HepG2 (cell line): ENCODE data around the gene PPFIA3. TPM values are rescaled to one million over a fixed set of nuclear protein-coding genes. Genes with fewer than 3 reads are reported as not detected.

Experiments used
- ASH2L ChIP-seq: fragments of 300-600, 200-600 bp; sonication (generic); IDR thresholded peaks from 2 replicates; pipeline ENCODE4 v1.7.0; 2017; ENCODE audit warnings: low read depth, mild to moderate bottlenecking, moderate library complexity, mixed read lengths, low read length; ENCODE audit not compliant: insufficient read length
- ETV5 ChIP-seq: IDR thresholded peaks from 2 replicates; pipeline ENCODE4 v1.6.1; 2018; ENCODE audit warnings: missing biosample characterization, missing genetic modification reagents, inconsistent platforms, borderline replicate concordance
- HNRNPK ChIP-seq: fragments of 200-400 bp; formaldehyde crosslinking; IDR thresholded peaks from 2 replicates; pipeline ENCODE4 v1.6.1; 2018; ENCODE audit warnings: low read length, low read depth, moderate library complexity, mild to moderate bottlenecking; ENCODE audit not compliant: poor library complexity, severe bottlenecking
- HOXA3 ChIP-seq: sonication (generic); formaldehyde crosslinking; IDR thresholded peaks from 2 replicates; pipeline ENCODE4 v1.5.0; 2020; ENCODE audit warnings: missing genetic modification reagents
- ISL2 ChIP-seq: sonication (generic); formaldehyde crosslinking; IDR thresholded peaks from 2 replicates; pipeline ENCODE4 v1.5.0; 2020; ENCODE audit warnings: missing genetic modification reagents
- MZF1 ChIP-seq: sonication (generic); formaldehyde crosslinking; IDR thresholded peaks from 2 replicates; pipeline ENCODE4 v1.8.1; 2023; ENCODE audit warnings: mild to moderate bottlenecking, missing genetic modification reagents, borderline replicate concordance
- NCOA1 ChIP-seq: sonication (generic); formaldehyde crosslinking; IDR thresholded peaks from 2 replicates; pipeline ENCODE4 v1.9.0; 2021; ENCODE audit warnings: missing genetic modification reagents
- PPARG ChIP-seq: conservative IDR thresholded peaks from 2 replicates; pipeline ENCODE4 v1.6.1; 2016; ENCODE audit warnings: missing biosample characterization, missing genetic modification reagents
- ZNF230 ChIP-seq: sonication (generic); formaldehyde crosslinking; IDR thresholded peaks from 2 replicates; pipeline ENCODE4 v1.4.0; 2020; ENCODE audit warnings: mild to moderate bottlenecking, missing genetic modification reagents
- ZNF790 ChIP-seq: sonication (generic); formaldehyde crosslinking; IDR thresholded peaks from 2 replicates; pipeline ENCODE4 v1.8.0; 2022; ENCODE audit warnings: missing genetic modification reagents, mild to moderate bottlenecking, borderline replicate concordance
- polyA plus RNA-seq, 8 experiments: library from polyadenylated mRNA; depleted of rRNA in 3 of 8; stranded (reverse) in 7 of 8; unstranded in 1 of 8; fragments of >200 nt; fragmentation: Illumina TruSeq in 4 of 8; extraction: Trizol in 4 of 8; gene quantifications; 2 replicates each; pipeline versions ENCODE4 v1.2.1 to v1.2.3, GENCODE V29; 2011 to 2016; ENCODE audit warnings: low read depth in 4 of 8, missing spikeins in 1 of 8, mixed read lengths in 1 of 8; ENCODE audit not compliant: insufficient read depth in 1 of 8
- total RNA-seq, 5 experiments: library from RNA; depleted of rRNA; stranded (reverse); fragments of >200 nt; fragmentation: Illumina TruSeq; extraction: Trizol; gene quantifications; 2 replicates each; pipeline ENCODE4 v1.2.3, GENCODE V29; 2016; ENCODE audit warnings: low read depth in 1 of 5
- TF ChIP-seq, protein P1 (sequence below): sonication (generic); formaldehyde crosslinking; IDR thresholded peaks from 2 replicates; pipeline ENCODE4; 2020; ENCODE audit warnings: missing genetic modification reagents, mild to moderate bottlenecking, borderline replicate concordance
- TF ChIP-seq, protein P2 (sequence below): IDR thresholded peaks from 2 replicates; pipeline ENCODE4 v1.6.1; 2012; ENCODE audit warnings: inconsistent platforms
- TF ChIP-seq, protein P3 (sequence below): IDR thresholded peaks from 2 replicates; pipeline ENCODE4 v1.6.1; 2016
- TF ChIP-seq, protein P4 (sequence below): sonication (generic); formaldehyde crosslinking; IDR thresholded peaks from 2 replicates; pipeline ENCODE4 v1.4.0; 2020; ENCODE audit warnings: missing genetic modification reagents; ENCODE audit errors: not compliant biosample characterization
- TF ChIP-seq, protein P5 (sequence below): sonication (generic); formaldehyde crosslinking; IDR thresholded peaks from 2 replicates; pipeline ENCODE4 v1.5.1; 2020; ENCODE audit warnings: mild to moderate bottlenecking, missing genetic modification reagents
- TF ChIP-seq, protein P6 (sequence below): IDR thresholded peaks from 2 replicates; pipeline ENCODE4 v1.6.1; 2016; ENCODE audit warnings: mild to moderate bottlenecking

Gene PPFIA3
- total and polyA plus RNA-seq, 2 of the 13 experiments (the other 11 are each of a cell fraction or from before 2014, with no cell fraction given): 6.7 to 8.6 TPM

DNA sequence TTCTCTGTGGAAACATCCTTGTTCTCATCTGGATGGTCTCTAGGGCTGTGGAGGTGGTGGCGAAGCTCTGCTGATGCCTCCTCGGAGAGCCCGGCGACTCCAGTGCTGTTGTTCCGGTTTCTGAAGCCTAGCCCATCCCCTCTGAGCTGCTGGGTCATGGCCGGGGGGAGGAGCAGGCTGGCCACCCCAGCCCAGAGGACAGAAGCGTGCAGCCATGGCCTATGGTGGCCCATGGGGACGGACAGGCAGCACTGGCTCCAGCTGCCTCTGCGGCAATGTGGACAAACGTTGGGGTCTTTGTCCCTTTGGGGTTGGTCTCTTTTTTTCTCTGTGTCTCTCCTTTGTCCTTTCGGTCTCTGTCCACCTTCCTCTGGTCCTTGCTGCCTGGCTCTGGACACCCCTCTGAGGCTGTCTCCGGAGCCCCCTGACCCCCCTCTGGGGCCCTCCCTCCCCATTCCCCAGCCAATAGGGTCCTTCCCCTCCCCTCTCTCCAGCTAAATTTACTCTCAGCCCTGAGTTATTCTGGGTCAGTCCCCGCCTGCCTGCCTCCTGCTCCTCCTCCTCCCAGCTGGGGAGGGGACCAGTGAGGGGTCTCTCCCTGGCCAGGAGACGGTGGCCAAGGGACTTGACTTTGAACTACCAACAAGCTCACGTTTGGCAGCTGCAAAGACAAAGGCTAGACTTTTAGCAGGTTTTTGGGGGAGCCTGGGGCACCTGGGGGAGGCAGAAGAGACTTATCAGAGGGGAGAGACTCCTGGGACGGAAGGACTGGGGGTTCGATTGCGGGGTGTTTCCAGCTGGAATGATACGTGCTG lies 35.9 kb downstream of the PPFIA3 start, which contains the start of gene HRC (continued):
- TF ChIP-seq, protein P1, sequence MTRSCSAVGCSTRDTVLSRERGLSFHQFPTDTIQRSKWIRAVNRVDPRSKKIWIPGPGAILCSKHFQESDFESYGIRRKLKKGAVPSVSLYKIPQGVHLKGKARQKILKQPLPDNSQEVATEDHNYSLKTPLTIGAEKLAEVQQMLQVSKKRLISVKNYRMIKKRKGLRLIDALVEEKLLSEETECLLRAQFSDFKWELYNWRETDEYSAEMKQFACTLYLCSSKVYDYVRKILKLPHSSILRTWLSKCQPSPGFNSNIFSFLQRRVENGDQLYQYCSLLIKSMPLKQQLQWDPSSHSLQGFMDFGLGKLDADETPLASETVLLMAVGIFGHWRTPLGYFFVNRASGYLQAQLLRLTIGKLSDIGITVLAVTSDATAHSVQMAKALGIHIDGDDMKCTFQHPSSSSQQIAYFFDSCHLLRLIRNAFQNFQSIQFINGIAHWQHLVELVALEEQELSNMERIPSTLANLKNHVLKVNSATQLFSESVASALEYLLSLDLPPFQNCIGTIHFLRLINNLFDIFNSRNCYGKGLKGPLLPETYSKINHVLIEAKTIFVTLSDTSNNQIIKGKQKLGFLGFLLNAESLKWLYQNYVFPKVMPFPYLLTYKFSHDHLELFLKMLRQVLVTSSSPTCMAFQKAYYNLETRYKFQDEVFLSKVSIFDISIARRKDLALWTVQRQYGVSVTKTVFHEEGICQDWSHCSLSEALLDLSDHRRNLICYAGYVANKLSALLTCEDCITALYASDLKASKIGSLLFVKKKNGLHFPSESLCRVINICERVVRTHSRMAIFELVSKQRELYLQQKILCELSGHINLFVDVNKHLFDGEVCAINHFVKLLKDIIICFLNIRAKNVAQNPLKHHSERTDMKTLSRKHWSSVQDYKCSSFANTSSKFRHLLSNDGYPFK (CRISPR knock-in tag): no peak
- TF ChIP-seq, protein P2, sequence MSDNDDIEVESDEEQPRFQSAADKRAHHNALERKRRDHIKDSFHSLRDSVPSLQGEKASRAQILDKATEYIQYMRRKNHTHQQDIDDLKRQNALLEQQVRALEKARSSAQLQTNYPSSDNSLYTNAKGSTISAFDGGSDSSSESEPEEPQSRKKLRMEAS: peak; percentile 65
- TF ChIP-seq HNRNPK (no peak), NCOA1 (no peak), ETV5 (CRISPR knock-in tag) (peak; percentile 54; the same call in 1 of the 2 replicates), HOXA3 (CRISPR knock-in tag) (0 out of 2 replicates have a peak, but pooled peaks have one; percentile 52), ZNF230 (peak; percentile 45; the same call in 1 of the 2 replicates), PPARG (no peak), MZF1 (CRISPR knock-in tag) (no peak), ZNF790 (CRISPR knock-in tag) (no peak; the same call in 1 of the 2 replicates), ISL2 (CRISPR knock-in tag) (no peak), ASH2L (no peak)
- TF ChIP-seq, protein P3, sequence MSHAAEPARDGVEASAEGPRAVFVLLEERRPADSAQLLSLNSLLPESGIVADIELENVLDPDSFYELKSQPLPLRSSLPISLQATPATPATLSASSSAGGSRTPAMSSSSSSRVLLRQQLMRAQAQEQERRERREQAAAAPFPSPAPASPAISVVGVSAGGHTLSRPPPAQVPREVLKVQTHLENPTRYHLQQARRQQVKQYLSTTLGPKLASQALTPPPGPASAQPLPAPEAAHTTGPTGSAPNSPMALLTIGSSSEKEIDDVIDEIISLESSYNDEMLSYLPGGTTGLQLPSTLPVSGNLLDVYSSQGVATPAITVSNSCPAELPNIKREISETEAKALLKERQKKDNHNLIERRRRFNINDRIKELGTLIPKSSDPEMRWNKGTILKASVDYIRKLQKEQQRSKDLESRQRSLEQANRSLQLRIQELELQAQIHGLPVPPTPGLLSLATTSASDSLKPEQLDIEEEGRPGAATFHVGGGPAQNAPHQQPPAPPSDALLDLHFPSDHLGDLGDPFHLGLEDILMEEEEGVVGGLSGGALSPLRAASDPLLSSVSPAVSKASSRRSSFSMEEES (CRISPR knock-in tag): no peak
- TF ChIP-seq, protein P4, sequence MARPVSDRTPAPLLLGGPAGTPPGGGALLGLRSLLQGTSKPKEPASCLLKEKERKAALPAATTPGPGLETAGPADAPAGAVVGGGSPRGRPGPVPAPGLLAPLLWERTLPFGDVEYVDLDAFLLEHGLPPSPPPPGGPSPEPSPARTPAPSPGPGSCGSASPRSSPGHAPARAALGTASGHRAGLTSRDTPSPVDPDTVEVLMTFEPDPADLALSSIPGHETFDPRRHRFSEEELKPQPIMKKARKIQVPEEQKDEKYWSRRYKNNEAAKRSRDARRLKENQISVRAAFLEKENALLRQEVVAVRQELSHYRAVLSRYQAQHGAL (CRISPR knock-in tag): no peak
- TF ChIP-seq, protein P5, sequence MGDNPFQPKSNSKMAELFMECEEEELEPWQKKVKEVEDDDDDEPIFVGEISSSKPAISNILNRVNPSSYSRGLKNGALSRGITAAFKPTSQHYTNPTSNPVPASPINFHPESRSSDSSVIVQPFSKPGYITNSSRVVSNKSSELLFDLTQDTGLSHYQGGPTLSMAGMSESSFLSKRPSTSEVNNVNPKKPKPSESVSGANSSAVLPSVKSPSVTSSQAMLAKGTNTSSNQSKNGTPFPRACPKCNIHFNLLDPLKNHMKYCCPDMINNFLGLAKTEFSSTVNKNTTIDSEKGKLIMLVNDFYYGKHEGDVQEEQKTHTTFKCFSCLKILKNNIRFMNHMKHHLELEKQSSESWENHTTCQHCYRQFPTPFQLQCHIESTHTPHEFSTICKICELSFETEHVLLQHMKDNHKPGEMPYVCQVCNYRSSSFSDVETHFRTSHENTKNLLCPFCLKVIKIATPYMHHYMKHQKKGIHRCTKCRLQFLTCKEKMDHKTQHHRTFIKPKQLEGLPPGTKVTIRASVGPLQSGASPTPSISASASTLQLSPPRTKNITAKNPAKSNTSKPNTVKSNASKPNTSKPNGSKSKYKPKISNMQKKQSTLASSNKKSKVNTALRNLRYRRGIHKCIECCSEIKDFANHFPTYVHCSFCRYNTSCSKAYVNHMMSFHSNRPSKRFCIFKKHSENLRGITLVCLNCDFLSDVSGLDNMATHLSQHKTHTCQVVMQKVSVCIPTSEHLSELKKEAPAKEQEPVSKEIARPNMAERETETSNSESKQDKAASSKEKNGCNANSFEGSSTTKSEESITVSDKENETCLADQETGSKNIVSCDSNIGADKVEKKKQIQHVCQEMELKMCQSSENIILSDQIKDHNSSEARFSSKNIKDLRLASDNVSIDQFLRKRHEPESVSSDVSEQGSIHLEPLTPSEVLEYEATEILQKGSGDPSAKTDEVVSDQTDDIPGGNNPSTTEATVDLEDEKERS (CRISPR knock-in tag): no peak
- TF ChIP-seq, protein P6, sequence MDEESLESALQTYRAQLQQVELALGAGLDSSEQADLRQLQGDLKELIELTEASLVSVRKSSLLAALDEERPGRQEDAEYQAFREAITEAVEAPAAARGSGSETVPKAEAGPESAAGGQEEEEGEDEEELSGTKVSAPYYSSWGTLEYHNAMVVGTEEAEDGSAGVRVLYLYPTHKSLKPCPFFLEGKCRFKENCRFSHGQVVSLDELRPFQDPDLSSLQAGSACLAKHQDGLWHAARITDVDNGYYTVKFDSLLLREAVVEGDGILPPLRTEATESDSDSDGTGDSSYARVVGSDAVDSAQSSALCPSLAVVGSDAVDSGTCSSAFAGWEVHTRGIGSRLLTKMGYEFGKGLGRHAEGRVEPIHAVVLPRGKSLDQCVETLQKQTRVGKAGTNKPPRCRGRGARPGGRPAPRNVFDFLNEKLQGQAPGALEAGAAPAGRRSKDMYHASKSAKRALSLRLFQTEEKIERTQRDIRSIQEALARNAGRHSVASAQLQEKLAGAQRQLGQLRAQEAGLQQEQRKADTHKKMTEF (CRISPR knock-in tag): 0 out of 2 replicates have a peak, but pooled peaks have one; percentile 47
